ENCODE measurements around the gene CFL1.

DNA sequence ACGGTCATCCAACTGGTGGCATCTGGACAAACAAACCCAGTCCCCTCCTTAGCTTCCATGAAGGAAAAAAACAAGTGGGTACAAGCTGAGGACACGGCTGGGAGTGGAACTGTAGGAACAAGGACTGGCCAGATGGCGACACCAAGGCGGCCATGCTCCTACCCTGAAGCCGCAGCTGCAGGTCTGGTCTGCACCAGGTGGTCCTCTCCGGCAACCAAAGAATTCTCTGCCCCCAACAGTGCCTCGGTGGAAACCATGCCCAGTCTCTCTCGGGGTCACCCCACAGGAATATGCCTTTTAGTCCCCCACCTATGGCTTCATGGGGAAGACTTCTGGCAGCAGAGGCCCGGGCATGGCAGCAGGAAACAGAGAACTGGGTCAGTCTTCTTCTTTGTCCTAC is 48.5 kb downstream of the CFL1 start:
- TF ChIP-seq, protein P1, sequence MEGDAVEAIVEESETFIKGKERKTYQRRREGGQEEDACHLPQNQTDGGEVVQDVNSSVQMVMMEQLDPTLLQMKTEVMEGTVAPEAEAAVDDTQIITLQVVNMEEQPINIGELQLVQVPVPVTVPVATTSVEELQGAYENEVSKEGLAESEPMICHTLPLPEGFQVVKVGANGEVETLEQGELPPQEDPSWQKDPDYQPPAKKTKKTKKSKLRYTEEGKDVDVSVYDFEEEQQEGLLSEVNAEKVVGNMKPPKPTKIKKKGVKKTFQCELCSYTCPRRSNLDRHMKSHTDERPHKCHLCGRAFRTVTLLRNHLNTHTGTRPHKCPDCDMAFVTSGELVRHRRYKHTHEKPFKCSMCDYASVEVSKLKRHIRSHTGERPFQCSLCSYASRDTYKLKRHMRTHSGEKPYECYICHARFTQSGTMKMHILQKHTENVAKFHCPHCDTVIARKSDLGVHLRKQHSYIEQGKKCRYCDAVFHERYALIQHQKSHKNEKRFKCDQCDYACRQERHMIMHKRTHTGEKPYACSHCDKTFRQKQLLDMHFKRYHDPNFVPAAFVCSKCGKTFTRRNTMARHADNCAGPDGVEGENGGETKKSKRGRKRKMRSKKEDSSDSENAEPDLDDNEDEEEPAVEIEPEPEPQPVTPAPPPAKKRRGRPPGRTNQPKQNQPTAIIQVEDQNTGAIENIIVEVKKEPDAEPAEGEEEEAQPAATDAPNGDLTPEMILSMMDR (conservative IDR thresholded peaks at IDR 0.05; ENCODE audit: low read length): no peak
- no peak for TF ChIP-seq EZH2phosphoT487 (IDR thresholded peaks at IDR 0.05; ENCODE audit: borderline replicate concordance)
